HG03064 (cell line): Measurements from ENCODE around the gene PEX7.
A peak's percentile ranks its signal among the peaks of the same experiment; 100 is the strongest.
"Not testable (repeated sequence)": the region's sequence is repeated elsewhere in the genome, so short reads cannot be mapped to it uniquely, and the experiment has no call there.

Experiments used
- ATAC-seq: cut with Tn5 transposase; IDR thresholded peaks from one replicate; pipeline ENCODE4 v1.9.1; 2021; ENCODE audit warnings: low read depth; ENCODE audit not compliant: unreplicated experiment

The PEX7 gene

DNA sequence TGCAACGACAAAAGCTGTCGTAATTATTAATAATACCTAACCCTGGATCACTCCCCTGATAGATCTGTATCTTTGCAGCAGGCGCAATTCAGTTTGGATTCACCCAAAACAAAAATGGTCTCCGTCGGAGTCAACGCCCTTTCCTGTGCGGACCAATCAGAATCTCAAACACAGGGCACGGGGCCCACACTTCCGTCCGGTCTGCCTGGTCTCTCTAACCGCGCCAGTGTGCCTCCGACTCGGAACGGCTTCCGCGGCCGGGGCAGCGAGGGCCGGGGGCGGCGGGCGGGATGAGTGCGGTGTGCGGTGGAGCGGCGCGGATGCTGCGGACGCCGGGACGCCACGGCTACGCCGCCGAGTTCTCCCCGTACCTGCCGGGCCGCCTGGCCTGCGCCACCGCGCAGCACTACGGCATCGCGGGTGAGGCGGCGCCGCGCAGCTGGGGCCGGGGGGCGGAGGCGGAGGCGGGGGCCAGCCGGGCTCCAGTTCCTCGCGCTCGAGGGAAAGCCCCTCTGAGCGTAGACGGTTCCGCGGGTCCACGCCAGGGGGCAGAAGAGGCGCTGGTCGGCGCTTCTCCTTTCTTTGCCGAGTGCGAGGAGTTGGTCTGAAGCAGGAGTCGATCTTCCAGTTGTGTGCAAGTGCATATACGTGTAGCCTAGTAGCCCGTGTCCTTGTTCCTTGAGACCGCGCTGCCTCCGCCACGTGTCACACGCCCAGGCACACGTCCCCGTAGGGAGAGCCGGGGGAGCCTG lies at the start of gene PEX7:
Gene PEX7 (plus strand): TSS at position 217 of the 752 bp plus-strand sequence. CDS start 74 bp downstream, at position 291.
- ATAC-seq: peak; percentile 93

- ATAC-seq: peak; percentile 63
Measured at GRCh38 chr6:136772685-136773472, 49.5 kb upstream of the PEX7 start.

DNA sequence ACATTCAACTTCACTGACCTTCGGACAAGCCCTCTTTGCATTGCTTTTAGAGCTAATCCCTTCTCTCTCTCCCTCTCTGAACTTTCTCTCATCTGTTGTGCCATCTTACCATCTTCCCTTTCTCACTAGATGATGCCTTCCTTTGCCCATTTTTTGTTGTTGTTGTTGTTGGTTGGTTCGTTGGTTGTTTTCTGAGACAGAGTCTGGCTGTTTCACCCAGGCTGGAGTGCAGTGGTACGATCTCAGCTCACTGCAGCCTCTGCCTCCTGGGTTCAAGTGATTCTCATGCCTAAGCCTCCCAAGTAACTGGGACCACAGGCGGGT lies 49.0 kb upstream of the PEX7 start:
- no peak for ATAC-seq

GRCh38 chr6:136774228-136775041 lies 48.0 kb upstream of the PEX7 start:
- no peak for ATAC-seq

DNA sequence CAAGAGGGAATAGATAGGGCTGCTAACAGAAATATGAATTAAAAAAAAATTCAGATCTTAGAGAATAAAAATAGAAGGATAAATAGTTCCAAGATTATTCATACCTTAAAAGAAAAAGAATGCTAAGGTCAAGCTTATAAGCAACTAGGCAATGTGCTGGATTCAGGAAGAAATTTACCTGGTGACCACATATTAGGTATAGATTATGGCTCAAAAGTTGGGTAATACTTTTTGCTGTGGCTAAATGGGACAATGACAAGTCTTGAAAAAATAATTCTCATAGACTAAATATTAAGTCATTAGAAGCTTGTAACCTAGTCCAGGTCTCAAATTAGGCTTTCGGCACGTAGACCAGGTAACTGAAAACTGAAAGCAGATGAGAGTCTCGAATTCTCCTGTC lies 47.3 kb upstream of the PEX7 start:
- no peak for ATAC-seq

DNA sequence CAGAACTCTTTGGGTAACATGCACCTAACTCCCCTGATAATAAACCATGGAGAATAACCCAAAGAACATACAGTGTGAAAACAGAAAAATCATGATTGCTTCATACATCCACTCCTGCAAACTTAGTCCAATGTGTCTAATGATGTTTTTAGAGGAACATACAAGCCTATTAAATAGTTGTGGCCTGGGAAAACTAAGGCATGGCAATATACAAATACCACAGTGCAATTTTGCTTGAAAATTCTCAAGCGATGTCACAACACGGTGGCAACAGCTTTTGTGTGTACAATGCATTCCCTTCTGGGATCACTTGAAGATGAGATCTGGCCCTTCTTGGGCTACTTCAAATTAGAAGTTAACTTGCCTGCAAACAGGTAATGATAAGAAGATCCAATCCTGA lies 46.8 kb upstream of the PEX7 start:
- no peak for ATAC-seq

DNA sequence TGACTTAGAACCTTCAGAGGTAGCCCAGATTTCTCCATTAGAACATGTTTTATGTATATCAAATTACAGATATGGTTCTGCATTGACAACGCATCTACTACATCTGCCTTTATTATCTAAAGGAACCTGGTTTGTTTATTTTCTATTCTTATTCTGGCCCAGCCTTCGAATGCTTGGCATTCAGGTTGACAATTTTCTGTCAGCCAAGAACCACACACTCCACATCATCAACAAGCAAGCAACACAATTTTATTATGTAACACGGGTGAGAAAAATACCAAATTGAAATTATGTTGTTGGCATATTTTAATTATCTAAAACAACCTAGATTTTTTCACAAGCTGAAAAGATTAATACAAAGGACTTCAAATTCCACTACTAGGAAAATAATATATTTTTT lies 44.7 kb upstream of the PEX7 start:
- no peak for ATAC-seq

DNA sequence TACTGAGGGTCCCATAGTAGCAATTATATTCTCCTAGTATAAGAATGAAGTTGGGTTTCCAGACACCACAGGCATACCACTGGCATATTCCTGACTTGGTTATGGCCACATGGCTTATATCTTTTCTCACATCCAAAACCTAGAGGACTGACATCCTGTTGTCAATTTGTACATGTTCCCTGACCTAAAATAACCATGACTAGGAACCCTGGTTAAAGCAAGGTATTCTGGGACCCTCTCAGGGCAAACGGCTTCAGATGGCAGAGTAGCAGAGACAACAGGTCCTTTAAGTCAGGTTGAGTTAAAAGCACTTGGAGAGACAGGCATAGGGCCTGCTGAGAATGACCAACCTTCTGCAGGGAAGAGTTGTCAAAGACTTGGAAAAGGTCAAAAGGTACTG lies 42.7 kb upstream of the PEX7 start:
- no peak for ATAC-seq

DNA sequence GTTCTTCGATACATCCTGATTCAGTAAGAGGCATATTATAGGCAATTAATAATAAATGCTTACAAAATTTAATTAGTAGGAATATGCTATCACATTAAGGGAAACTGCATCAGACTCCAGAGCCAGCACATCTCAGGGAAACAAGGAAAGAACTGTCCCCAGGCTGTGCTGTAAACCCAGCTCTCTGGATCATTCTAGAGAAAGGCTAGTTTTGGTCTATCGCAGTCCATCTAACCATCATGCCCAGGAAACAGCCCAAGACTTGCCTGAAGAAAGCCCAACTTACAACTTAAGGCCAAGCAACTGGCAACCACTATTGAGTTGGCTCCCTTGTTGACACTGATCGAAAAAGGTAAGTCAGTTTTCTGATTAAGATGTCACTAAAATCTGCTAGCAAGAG lies 41.4 kb upstream of the PEX7 start:
- no peak for ATAC-seq

- no peak for ATAC-seq
Measured at GRCh38 chr6:136782021-136782770, 40.2 kb upstream of the PEX7 start.

- ATAC-seq: no peak
Measured at GRCh38 chr6:136783021-136783420, 39.4 kb upstream of the PEX7 start.

GRCh38 chr6:136783495-136784270 lies 38.7 kb upstream of the PEX7 start:
- ATAC-seq: peak; percentile 63

GRCh38 chr6:136784271-136784664 lies 38.1 kb upstream of the PEX7 start:
- ATAC-seq: no peak

DNA sequence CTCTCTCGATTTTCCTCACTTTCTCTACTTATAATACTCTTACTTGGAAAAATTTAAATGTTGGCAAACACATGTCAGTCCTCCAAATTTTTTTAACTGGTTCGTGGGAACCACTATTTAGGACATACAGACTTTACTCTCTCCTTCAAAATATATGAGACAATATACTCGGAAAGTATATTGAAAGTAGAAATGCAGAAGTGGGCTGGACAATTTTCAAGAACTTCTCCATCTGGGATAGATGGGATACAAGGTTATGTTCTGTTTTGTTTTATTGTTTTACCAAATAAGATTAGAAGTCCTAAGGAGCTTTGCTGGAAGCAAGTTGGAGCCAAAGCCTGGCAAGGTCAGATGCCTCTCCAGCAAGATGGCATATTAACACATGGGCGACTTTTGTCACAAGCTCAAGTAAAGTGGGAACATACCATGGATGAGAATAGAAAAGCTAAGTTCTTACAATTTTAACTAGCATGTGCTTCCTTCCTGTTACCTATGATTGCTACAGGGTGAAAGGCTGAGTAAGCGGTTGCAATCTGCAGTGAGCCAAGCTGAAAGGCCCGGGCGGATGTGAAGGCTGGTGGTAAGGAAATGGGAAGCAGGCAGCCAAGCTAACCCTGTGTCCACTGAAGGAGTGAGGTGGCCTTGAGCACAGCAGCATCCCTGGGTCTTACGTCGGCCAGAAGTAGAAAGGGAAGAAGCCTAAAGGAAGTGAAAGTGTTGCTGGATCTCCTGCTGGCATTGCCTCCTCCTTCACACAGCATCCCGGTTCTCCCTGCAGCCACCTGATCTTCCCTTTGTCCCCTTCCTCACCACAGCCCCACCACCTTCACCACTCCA lies 37.3 kb upstream of the PEX7 start:
- ATAC-seq: no peak

DNA sequence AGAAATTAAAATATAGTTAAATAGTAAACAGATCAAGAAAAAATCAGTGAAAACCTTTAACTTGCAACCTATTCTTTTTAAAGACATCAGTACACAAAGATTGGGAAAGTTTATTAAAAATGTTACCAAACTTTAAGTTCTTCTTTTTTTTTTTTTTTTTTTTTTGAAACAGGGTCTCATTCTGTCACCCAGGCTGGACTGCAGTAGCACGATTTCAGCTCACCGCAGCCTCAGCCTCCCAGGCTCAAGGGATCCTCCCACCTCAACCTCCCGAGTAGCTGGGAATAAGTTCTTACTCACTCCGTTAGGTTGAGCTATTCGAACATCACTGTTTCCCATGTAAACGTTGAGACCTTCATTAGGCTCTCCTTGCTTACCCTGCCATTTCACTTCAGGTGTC lies 35.7 kb upstream of the PEX7 start:
- ATAC-seq: no peak

DNA sequence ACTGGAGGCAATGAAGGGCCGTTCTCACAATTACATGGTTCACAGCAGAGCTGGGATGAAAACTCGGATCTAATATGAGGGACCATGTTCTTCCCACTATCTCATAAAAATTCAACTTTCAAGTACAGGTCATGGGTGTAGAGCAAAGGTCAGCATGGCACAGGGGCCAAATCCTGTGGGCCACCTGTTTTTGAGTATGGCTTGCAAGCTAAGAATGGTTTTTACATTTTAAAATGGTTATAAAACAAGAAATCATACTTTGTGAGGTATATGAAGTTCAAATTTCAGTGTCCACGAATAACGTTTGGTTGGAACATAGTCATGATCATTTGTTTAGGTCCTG lies 34.7 kb upstream of the PEX7 start:
- ATAC-seq: no peak

GRCh38 chr6:136788069-136788902 lies 34.1 kb upstream of the PEX7 start:
- no peak for ATAC-seq

DNA sequence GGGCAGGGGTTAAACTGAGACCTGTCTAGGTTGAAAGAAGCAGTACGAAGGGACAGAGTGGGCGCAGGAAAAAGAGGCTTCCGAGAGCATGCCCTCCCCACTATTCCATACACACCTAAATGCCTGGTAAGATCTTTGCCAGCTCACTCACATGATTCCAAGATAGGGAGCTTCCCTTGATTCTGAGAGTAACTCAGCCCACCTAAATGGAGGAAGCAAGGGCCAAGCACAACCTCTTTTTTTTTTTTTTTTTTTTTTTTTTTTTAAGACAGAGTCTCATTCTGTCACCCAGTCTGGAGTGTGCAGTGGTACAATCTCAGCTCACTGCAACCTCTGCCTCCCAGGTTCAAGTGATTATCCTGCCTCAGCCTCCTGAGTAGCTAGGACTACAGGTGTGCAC lies 33.0 kb upstream of the PEX7 start:
- ATAC-seq: not testable (repeated sequence)
